Osteocyte (in vitro differentiated cells): ENCODE results near the gene FEZF1. TPM values are rescaled to one million over a fixed set of nuclear protein-coding genes. Genes with fewer than 3 reads are reported as not detected.

ENCODE experiments used
- DNase-seq: peaks from one replicate; pipeline ENCODE4 v3.0.0; 2021; ENCODE audit warnings: mixed read lengths; ENCODE audit not compliant: unreplicated experiment; ENCODE audit errors: extremely low spot score
- H3K27ac Mint-ChIP-seq: one replicate; pipeline ENCODE4 v1.8.0; 2021; ENCODE audit warnings: mild to moderate bottlenecking, mixed read lengths; ENCODE audit not compliant: unreplicated experiment
- H3K27me3 Mint-ChIP-seq: one replicate; pipeline ENCODE4 v1.8.0; 2021; ENCODE audit warnings: mixed read lengths; ENCODE audit not compliant: unreplicated experiment
- H3K36me3 Mint-ChIP-seq: one replicate; pipeline ENCODE4 v1.8.0; 2021; ENCODE audit warnings: mixed read lengths; ENCODE audit not compliant: unreplicated experiment
- H3K4me1 Mint-ChIP-seq: one replicate; pipeline ENCODE4 v1.8.0; 2021; ENCODE audit warnings: mixed read lengths; ENCODE audit not compliant: unreplicated experiment
- H3K4me3 Mint-ChIP-seq: one replicate; pipeline ENCODE4 v1.8.0; 2021; ENCODE audit warnings: mild to moderate bottlenecking, moderate library complexity, mixed read lengths; ENCODE audit not compliant: unreplicated experiment
- H3K9me3 Mint-ChIP-seq: one replicate; pipeline ENCODE4 v1.8.0; 2021; ENCODE audit warnings: mixed read lengths; ENCODE audit not compliant: unreplicated experiment
- total RNA-seq: library from RNA; stranded (reverse); gene quantifications from 2 replicates; pipeline ENCODE4 v1.2.1, GENCODE V29; 2021
- TF ChIP-seq, protein P1 (sequence below): fragments of 200-600 bp; sonication (generic); IDR thresholded peaks from 2 replicates; pipeline ENCODE4 v1.5.0; 2021; ENCODE audit warnings: antibody characterized with exemption, mild to moderate bottlenecking, moderate library complexity

Gene FEZF1
- total RNA-seq, 1 donor from 2014 or later, result not detected

DNA sequence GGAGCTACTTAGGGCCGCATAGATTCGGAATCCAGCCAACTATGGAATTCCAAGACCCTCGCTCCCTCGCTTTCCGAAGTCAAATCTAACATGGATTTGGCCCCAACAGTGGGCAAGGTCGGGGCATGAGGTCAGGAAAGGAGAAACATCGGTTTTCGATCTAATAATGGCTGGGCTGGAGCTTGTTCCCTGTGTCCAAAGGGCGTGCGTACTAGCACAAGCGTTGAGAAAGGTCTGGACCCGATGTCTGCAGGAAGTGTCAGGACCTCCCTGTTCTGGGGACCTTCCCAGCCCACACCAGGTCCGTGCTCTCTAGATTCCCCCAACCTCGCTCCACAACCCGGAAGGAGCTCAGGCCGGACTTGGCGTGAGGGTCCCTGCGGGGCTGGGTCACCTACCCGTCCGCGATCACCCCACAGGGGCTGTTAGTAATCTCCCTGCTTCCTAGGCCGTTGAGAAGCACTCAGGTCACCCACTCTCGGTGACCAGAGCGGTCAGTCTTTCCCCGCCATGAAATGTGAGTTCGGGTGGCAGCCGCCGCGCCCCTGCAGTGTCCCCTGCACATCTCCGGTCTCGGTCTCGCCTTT lies 4.8 kb downstream of the FEZF1 start:
- no peak for DNase-seq
- H3K27ac Mint-ChIP-seq, result no peak overlapping the region
- H3K27me3 Mint-ChIP-seq, result peaks cover 79% of the 10 kb centered on the region
- TF ChIP-seq, protein P1, sequence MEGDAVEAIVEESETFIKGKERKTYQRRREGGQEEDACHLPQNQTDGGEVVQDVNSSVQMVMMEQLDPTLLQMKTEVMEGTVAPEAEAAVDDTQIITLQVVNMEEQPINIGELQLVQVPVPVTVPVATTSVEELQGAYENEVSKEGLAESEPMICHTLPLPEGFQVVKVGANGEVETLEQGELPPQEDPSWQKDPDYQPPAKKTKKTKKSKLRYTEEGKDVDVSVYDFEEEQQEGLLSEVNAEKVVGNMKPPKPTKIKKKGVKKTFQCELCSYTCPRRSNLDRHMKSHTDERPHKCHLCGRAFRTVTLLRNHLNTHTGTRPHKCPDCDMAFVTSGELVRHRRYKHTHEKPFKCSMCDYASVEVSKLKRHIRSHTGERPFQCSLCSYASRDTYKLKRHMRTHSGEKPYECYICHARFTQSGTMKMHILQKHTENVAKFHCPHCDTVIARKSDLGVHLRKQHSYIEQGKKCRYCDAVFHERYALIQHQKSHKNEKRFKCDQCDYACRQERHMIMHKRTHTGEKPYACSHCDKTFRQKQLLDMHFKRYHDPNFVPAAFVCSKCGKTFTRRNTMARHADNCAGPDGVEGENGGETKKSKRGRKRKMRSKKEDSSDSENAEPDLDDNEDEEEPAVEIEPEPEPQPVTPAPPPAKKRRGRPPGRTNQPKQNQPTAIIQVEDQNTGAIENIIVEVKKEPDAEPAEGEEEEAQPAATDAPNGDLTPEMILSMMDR, result no peak
- H3K36me3 Mint-ChIP-seq, result no peaks in the 10 kb centered on the region
- H3K9me3 Mint-ChIP-seq, result no peaks in the 10 kb centered on the region
- H3K4me1 Mint-ChIP-seq, result peaks cover 10% of the 10 kb centered on the region
- H3K4me3 Mint-ChIP-seq, result no peak overlapping the region

DNA sequence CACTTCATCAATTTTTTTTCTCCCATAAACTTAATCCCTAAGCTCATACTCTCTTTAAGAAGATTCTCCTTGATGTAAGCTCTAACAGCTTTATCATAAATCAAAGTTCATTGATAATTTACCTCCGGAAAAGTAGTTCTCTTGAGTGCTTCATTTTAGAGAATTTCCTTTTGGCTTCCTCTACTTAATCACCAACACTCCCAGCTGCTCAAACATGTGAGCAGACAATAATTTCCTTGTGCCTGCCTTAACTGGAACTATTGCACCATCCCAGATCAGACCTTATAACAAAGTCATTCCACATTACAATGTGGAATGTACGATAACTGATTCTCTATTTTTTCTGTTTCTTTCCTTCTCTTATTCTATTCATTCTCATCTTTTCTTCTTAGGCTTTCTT lies 5.9 kb downstream of the FEZF1 start:
- Mint-ChIP-seq H3K27ac (no peak overlapping the region), H3K4me1 (peaks cover 3% of the 10 kb centered on the region), H3K4me3 (no peak overlapping the region), H3K36me3 (no peaks in the 10 kb centered on the region), H3K27me3 (peaks cover 71% of the 10 kb centered on the region), H3K9me3 (no peaks in the 10 kb centered on the region)
- no peak for DNase-seq
- TF ChIP-seq, protein P1, result no peak

DNA sequence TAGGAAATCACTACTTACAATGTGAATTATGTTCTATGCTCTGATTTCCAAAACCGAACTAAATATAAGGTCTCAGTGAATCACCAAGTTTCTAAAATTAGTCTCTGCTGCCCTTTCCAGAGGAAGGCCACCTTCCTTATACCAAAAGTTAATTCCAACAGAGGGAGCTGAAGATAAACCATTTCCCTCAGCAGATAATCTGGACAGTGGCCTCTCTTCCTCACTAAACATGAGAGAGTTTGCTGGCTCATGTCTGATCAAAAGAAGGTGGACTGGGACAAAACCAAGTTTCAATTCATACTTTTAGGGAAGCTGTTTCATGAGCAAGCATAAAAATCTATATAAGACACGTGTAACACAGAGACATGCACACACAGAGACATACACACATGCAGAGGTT lies 6.4 kb downstream of the FEZF1 start:
- Mint-ChIP-seq H3K27ac (no peak overlapping the region), H3K4me1 (no peaks in the 10 kb centered on the region), H3K27me3 (peaks cover 67% of the 10 kb centered on the region), H3K36me3 (no peaks in the 10 kb centered on the region), H3K9me3 (no peaks in the 10 kb centered on the region), H3K4me3 (no peak overlapping the region)
- DNase-seq, result no peak
- TF ChIP-seq, protein P1, result no peak

DNA sequence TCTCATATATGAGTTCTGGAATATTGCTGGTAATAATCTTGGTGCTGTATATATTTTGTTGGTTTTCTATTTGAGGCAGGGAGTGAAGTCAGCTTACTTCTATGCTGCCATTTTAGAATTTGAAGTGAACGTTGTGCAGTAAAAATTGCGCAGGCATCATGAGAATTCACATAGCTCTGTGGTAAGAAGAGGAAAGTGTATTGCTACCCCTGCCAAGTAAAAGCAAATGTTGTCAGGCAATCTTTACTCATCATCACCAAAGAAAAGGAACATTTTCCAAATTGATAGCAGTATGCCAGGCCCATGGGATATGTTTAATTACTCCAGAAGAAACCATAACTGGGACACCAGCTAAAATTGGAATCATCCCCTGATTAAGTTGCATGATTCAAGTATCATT lies 13.4 kb downstream of the FEZF1 start:
- no peaks in the 10 kb centered on the region for H3K4me1 Mint-ChIP-seq
- TF ChIP-seq, protein P1, result no peak
- H3K4me3 Mint-ChIP-seq, result no peak overlapping the region
- H3K27ac Mint-ChIP-seq, result no peak overlapping the region
- H3K9me3 Mint-ChIP-seq, result peaks cover 12% of the 10 kb centered on the region
- DNase-seq, result no peak
- H3K27me3 Mint-ChIP-seq, result peaks cover 16% of the 10 kb centered on the region
- H3K36me3 Mint-ChIP-seq, result no peaks in the 10 kb centered on the region

DNA sequence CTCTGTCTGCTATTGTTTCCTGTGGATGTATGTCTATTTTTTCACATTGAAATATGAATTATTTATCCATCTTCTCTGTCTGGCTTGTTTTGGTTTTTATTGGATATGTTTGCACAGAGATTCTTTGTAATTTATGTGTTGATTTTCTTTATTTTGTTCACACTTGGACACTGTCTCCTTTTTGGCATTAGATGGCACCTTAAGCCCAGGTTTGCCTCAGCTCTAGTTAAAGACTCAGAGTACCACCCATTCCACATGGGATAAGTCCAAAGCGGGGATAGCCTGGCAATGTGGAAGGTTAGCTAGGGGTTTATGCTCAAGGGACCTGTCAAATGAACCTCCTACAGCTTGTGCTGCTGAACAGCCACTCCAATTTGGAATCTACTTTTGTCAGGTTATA lies 14.1 kb downstream of the FEZF1 start:
- no peaks in the 10 kb centered on the region for H3K4me1 Mint-ChIP-seq
- peaks cover 12% of the 10 kb centered on the region for H3K9me3 Mint-ChIP-seq
- no peaks in the 10 kb centered on the region for H3K36me3 Mint-ChIP-seq
- no peak overlapping the region for H3K27ac Mint-ChIP-seq
- H3K27me3 Mint-ChIP-seq, result peaks cover 11% of the 10 kb centered on the region
- DNase-seq, result no peak
- no peak overlapping the region for H3K4me3 Mint-ChIP-seq
- TF ChIP-seq, protein P1, result no peak
